Iris pigment epithelial cell (primary cell): Measurements from ENCODE around the gene MRPL12.

Source experiments
- DNase-seq: peaks from one replicate; pipeline ENCODE4 v3.0.0-alpha.2; 2011; ENCODE audit warnings: low read depth

The MRPL12 gene

DNA sequence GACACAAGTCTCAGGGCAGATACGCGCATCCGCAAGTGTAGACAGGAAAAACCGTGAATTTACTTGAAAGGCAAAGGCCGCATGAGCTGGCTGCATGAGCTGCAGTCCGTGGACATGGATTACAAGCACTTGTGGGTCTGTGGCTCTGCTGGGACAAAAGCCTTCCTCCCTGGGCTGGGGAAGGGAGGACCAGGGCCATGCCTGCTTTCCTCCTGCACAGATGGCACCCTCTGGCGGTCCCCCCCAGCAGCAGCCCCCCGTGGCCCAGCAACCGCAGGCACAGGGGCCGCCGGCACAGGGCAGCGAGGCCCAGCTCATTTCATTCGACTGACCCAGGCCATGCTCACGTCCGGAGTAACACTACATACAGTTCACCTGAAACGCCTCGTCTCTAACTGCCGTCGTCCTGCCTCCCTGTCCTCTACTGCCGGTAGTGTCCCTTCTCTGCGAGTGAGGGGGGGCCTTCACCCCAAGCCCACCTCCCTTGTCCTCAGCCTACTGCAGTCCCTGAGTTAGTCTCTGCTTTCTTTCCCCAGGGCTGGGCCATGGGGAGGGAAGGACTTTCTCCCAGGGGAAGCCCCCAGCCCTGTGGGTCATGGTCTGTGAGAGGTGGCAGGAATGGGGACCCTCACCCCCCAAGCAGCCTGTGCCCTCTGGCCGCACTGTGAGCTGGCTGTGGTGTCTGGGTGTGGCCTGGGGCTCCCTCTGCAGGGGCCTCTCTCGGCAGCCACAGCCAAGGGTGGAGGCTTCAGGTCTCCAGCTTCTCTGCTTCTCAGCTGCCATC is 1.7 kb upstream of the MRPL12 start:
- DNase-seq = no peak

DNA sequence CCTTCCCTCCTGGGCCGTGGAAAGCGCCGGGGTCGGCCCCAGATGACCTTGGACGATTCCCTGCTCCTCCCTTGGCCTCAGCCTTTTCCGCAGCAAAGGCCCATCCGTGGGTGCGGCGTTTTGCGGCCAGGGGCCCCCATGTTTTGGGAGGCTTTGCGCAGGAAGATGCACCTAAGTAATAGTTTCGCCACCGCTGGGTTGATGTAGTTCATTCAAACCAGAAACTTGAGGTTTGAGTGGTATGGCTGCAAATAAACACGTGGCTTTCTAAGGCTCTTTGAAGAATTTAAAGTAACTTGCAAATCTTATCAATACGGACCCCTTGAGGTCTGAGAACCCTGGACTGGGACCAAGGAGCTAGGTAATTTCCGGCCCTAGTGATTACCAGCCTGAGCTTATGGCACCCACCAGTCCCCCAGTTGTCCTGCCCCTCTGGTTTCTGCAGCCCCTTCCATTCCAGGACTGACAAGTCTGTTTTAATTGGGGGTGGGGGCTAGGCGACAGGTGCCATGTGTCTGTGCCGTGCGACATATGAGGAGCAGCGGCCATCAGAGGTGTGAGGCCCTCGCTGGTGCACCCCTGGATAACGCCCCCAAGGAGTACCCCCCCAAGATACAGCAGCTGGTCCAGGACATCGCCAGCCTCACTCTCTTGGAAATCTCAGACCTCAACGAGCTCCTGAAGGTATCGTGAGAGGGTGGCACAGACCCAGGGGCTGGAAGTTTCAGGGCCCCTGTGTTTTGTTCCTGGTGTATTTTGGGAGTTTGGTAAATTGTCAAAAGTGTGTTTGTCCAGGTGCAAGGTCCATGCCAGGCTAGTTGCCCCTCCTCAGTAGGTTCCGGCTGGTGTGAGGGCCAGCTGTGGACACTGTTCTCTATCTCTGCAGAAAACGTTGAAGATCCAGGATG is 834 bp downstream of the MRPL12 start:
- peak; percentile 26 for DNase-seq

DNA sequence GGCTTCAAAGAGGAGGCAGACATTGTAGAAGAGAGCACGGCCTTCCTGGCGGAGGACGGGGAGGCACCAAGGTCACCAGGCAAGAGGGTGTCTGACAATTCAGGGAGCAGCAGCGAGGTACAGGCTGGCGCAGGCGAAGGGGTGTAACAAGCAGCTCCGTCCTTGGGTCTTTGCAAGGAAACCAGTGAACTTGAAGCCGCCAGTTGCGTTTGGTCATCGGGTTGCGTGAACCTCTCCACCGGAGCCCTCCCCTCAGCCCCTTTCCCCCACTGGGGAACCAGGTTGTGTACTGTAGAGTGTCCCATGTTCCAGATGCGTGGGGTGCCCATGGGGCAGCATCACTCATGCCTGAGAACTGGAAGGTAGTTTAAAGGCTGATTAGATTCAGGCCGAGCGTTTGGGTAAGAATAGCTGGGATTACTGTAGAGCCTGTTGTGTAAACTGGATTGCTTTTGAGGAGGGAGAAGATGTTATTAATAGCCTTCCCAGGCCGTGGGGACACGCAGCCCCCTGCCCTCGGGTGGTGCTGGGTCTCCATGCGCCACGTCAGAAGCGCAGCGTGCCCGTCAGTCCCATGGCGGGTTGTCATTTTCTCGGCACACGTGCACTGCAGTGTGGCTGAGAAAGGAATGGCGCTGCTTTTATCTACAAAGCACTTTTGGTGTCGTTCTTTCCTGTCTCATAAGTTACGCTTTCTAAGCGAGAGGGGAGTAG is 2.5 kb downstream of the MRPL12 start:
- no peak for DNase-seq

DNA sequence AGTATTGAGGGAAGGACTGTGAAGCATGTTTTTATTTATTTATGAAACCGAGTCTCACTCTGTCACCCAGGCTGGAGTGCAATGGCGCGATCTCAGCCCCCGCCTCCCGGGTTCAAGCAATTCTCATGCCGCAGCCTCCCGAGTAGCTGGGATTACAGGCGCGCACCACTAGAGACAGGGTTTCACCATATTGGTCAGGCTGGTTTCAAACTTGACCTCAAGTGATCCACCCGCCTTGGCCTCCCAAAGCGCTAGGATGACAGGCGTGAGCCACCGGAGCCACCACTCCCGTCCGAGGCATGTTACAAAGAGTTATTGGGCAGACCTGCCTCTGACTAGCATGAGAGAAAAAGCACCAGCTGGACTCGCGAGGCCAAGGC is 3.1 kb downstream of the MRPL12 start:
- DNase-seq = no peak

DNA sequence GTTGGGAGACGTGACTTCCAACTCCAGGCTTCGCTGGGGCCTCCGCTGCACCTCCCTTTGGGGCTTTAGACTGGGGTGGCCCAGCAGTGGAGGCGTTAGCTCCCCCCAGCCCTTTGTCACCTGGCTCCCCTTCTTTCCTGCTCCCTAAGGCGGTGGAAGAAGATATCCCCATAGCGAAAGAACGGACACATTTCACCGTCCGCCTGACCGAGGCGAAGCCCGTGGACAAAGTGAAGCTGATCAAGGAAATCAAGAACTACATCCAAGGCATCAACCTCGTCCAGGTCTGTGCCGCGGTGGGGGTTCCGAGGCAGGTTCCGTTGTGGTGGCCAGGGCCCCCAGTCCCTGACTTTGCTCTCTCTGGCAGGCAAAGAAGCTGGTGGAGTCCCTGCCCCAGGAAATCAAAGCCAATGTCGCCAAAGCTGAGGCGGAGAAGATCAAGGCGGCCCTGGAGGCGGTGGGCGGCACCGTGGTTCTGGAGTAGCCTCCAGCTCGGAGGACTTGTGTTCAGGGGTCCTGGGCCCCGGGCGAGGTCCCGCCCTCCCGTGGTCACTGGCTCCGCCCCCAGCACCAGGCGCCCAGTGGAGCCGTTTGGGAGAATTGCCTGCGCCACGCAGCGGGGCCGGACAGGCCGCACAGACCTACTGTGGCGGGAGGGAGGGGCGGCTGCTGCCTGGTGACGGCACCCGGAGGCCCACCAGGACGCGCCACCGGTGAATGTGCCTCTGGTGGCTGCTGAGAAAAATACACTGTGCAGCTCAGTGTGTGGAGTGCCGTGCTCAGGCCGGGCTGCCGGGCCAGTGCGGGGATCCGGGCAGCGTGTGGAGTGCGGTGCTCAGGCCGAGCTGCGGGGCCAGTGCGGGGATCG is 3.8 kb downstream of the MRPL12 start:
- no peak for DNase-seq

DNA sequence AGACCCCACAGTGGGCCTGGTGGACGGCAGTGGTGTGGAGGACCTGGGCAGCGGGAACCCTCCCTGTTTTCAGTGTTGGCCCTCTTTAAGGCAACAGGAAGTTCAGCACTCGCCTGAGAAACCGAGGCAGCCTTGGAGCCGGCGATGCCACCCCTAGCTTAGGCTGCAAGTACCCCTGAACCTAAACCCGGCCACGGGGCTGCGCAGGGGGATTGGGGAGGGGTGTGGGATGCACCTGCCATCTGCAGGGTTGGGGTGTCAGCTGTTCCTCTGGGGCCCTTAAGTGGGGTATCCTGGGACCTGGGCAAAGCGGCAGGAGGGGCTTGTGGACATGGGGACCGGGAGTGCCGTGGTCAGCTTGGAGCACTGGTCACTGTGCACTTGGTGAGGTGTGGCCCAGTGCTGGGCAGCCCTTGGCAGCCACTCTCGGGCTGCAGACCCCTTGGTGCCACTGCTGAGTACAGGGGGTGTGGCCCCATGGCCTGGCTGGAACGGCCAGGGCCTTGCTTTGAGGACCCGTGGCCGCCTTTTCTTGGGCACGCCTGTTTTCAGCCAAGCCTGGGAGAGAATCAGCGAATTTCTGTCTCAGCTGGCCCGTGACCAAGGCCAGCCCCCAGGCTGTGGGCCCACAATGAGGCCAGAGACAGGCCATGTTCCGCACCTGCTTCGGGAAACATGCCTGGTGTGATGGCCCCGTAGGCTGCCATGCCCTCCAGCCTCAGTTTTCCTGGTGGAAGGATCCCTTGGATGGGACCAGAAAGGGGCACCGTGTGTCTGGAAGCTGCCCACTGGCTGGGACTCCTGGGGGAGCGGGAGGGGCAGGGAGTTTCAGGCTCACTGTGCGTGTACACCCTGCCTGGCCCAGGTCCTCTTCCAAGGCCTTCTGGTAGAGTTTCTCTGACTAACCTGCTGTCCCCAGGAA is 4.8 kb downstream of the MRPL12 start:
- no peak for DNase-seq

DNA sequence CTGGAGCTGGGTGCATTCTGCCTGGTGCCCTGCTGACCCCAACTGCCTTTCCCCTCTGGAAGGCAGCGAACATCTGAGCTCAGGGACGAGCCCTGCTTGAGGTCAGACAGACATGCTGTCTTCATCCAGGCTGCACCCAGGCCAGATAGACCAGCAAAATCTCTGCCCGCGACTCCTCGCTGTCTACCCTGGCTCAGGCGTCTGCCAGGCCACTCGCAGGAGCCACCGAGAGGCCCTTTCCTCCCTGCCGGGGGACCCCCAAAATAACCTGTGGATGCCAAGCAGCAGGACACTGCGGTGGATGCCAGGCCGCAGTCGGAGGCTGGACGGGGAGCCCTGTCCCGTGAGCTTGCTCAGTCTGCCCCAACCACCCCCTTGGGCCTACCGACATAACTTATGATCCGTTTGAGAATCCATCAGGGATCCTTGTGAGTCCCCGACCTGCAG is 5.6 kb downstream of the MRPL12 start:
- no peak for DNase-seq

DNA sequence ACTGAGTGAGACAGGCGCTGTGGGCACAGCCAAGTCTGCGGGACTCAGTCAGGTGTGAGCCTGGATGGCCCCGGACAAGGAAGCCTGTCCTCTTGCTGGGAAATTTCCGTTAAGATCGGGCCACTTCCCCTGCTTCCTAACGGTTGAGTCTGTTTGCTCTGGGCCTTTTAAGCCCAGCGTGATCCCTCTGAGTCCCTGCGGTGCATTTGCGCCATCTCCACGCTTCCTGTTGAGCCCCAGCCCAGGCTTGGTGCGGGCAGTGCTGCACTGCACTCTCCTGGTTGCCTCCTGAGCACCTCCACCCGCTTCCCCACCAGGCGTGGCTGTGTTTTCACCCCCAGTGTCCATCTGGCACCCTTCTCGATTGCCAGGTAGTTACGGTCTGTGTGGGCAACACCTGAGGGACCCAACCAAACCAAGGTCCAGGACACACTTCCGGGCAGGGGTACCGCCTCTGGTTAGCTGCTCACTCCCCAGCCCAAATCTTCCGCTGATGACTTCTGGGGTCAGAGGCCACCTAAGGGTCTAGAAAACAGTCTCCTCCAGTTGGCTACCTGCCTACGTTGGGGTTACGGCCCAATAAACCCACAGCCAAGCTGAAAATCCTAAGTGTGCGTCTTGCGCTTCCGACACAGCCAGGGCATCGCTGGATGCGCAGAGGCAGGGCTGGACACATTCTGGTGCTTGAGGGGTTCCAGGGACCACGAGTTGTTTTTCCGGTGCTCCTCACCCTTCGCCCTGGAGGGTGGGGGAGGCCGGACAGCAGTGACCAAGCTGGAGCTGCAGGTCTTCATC is 7.5 kb downstream of the MRPL12 start:
- peak; percentile 53 for DNase-seq

DNA sequence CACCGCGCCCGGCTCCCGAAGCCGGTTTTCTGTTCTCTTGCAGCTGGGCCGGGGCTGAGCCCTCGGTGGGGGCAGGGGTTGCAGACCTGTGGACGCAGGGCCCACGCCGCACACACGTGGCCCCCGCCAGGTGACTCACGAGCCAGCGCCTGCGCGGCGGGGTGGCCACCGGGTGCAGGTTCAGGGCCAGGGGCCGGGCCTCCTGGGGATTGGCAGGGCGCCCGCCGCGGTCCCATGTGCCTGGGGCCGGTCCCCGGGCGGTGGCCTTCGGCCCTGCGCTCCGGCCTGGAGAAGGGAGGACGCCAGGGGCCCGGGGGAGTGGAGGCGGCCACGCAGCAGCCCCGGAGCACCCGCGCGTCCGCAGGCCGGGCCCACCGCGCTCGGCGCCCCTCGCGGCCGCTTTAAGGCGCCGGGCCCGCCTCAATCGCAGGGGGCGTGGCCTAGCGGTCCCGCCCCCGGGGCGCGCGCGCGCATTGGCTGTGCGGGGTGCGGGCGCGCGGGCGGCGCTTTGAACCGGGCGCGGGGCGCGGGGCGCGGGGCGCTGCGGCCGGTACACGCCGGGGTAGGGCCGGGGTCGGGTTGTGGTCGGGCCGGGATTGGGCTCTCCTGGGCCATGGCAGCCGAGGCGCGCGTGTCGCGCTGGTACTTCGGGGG is 8.8 kb downstream of the MRPL12 start, which contains the start of gene SLC25A10:
Gene SLC25A10, plus strand, starts transcription at position 471 of the 654 bp plus-strand sequence. Its CDS starts 143 bp downstream, at position 614.
- peak; percentile 74 for DNase-seq

DNA sequence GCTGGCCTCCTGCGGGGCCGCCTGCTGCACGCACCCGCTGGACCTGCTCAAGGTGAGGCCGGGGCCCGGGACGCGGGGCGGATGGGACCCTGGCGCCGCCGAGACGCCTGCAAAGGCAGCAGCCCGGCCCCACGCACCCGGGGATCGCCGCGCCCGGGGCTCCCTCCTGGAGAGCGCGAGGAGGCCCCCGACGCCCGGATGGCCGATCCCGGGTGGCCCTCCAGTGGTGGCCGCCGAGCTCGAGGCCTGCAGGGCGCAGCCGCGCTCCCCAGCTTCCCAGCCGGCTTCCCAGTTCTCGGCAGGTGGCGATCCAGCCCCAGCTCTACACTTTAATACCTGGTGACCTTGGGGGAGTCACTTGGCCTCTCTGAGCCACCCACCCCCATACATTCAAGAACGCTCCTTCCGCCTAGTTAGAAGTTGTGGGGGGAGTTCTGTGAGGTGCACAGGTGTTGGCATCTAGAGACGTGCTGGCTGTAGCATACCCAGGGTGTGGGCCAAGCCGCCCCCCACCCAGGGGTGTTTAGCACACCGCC is 9.4 kb downstream of the MRPL12 start:
- peak; percentile 32 for DNase-seq

DNA sequence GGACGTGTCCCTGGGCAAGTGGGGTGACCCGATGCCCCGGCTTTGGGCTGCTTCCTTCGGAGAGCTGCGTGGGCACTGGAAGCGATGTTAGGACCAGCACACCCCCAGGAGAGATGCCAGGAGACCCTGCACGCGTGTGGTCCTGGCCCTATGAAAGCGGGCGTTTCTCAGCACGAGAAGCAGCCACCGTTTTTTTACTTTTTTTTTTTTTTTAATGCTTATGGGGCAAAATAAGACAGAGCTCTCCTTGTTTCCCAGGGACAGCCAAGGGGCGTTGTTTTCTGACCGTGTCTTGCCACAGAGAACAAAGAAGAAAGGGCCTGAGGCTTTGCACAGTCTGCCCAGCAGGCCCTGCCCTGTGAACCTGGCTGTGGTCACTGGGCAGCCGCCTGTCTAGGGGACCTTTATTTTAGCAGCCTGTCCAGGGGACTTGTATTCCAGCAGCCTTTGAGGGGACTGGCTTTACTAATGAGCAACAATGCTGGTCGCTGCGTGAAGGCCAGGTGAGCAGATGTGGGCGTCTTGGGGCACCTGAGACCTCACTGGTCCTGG is 9.9 kb downstream of the MRPL12 start:
- no peak for DNase-seq

DNA sequence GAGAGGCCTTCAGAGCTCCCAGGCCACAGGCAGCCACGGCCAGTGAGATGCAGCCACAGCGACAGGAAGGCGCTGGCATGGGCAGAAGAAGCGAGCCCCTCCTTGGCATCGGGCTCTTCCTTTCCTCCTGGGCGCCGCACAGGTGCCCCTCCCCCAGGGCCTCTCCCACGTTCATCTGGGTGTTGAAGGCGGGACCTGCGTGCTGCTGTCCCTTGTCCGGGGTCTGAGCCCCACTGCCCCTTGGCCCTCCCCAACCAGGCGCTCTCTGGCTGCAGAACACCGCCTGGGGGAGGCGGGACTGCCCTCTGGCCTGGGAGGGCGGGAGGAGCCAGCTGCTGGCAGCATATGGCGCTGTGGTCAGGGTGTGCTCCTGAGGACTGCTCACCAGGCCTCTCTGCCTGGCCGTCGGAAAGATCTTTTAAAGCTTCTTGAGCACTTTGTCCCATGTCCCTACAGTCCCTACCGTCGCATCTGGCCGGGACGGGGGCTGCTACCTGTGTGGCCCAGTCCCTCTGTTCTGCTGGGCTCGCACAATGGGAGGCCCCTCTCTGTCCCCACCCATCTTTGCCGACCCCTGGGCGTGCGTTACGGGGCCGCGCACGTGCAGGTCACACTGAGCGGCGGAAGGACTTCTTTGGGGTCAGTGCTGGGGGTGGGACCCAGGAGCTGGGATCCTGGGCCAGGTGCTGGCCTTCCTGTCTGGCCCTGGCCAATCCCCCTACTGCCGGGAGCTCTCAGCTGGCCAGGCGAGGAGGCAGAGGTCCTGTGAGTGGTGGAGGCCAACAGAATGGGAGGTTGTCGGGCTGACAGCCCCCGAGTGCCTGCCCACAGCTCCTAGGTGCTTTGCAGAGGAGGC is 10.6 kb downstream of the MRPL12 start:
- no peak for DNase-seq

DNA sequence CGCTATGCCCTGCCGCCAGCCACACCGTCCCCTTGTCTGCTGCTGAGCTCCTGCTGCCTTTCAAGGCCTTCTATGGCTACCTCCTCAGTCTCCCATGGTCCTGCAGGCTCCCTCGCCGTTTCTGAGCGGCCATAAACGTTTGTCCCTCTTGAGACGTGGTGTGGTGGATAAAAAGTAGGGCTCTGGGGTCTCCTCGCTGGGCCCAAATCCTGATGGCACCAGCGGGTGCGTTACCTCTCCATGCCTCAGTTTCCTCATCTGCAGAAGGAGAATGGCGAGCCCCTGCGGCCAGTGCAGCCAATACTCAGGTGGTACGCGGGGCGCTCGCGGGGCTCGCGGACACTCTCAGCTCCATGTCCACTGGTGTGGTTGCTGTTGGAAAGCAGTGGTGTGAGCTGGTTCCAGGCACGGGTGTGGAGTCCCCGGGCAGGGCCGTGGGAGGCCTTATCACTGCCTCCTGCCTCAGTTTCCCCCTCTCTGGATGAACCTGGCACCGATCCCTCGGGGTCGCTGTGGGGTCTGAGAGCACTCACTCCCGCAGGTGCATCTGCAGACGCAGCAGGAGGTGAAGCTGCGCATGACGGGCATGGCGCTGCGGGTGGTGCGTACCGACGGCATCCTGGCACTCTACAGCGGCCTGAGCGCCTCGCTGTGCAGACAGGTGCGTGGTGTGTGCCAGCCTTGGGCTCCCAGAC is 11.4 kb downstream of the MRPL12 start:
- DNase-seq = no peak

DNA sequence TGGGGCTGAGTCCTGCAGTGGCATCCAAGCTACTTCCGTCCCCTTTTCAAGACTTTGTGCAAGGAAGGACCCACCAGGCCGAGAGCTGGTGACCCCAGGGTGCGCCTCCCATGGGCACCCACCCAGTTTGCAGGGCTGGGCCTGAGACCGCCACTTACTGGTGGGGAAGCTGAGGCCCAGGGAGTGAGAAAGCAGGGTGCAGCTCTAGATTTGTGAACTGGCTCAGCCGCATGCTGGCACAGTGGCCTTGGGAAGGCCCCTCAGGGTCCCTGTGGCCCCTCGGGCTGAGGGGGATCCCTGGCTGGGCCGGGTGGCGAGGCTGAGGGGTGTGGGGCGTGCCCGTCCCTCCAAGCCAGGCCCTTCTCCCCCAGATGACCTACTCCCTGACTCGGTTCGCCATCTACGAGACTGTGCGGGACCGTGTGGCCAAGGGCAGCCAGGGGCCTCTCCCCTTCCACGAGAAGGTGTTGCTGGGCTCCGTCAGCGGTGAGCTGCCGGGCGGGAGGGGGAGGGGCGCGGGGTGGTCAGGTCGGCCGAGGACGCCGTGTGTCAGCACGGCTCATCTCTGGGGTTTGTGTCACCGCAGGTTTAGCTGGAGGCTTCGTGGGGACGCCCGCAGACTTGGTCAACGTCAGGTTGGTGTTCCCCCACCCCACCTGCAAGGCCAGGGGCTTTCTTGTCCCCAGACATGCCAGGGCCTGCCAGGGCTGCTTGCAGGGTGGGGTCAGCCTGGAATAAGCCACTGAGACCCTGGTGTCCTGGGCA is 12.1 kb downstream of the MRPL12 start:
- DNase-seq = no peak

DNA sequence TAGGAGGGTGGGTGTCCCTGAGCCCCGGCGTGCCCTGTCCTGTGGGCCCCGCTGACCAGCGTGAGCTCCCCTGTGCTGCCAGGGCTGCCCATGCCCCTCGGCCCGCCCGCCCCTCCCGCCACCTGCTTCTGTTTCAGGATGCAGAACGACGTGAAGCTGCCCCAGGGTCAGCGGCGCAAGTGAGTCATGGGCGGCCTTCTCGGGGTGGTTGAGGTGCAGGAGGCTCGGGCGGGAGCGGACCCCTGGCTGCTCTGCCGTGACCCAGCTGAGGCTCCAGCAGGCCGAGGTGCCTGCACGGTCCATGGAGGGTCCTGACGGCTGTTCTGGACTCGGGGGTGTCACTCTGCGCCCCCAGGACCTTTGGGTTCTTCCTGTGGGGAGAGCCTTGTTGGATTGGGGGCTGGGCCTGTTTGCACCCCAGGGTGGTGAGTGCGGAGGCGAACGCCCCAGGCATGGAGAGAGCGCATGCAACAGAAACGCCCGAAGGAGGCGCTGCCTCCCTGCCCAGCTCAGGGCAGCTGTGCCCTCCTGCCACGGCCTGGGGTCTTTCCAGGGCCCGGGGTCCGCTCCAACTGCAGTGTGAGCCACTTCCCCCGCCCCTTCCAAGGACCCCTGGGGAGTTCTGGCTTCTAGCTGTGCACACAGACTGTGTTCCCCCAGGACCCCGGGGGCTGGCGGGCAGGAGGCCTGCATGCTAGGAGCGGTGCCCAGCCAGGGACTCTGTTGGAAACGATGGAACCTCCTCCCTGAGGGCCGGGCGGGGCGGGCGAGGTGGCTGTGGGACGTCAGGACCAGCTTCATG is 12.9 kb downstream of the MRPL12 start:
- DNase-seq = no peak
